Activated gamma-delta T cell treated with anti-CD3 and anti-CD28 coated beads, Interleukin-2, amount 50 U/mL, for 16 hours (primary cell): ENCODE data around the gene TEX48.

Source experiments
- DNase-seq: peaks from one replicate; pipeline ENCODE4 v3.0.0-alpha.2; 2020; ENCODE audit warnings: low read depth

TEX48 gene

DNA sequence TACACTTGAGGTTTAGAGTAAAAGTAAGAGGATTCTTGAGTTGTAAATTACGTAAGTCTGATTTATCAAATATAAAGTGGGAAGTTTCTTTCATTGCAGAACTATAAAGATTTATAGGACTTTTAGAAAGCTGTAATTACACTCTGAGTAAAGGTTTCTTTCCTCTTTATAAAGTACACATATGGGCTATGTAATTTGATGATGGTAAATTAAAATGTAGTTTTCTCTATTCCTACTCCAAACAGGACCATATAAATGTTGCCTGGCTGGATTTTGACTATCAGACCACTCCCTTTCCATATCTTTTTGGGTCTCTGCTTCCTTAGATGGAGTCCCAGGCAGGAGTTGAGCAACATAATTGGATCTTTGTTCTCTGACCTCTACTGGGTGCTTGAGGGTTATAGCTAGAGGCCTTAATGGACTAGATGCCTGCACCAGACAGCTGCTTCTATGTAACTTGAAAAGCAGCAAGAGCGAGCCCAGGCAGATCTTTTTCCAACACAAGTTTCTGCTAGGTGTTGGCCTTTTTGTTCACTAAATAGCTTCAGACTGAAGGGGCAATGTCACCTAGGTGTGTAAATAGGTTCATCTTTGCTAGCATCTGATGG lies 11.4 kb upstream of the TEX48 start:
- no peak for DNase-seq

DNA sequence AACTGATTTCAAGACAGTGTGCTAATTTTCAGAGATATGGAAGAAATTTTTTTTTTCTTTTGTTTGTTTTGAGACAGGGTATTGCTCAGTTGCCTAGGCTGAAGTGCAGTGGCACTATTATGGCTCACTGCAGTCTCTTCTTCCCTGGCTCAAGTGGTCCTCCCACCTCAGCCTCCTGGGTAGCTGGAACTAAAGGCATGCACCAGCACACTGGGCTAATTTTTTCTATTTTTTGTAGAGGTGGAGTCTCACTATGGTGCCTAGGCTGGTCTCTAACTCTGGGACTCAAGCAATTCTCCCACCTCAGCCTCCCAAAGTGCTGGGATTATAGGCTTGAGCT lies 9.9 kb upstream of the TEX48 start:
- no peak for DNase-seq

DNA sequence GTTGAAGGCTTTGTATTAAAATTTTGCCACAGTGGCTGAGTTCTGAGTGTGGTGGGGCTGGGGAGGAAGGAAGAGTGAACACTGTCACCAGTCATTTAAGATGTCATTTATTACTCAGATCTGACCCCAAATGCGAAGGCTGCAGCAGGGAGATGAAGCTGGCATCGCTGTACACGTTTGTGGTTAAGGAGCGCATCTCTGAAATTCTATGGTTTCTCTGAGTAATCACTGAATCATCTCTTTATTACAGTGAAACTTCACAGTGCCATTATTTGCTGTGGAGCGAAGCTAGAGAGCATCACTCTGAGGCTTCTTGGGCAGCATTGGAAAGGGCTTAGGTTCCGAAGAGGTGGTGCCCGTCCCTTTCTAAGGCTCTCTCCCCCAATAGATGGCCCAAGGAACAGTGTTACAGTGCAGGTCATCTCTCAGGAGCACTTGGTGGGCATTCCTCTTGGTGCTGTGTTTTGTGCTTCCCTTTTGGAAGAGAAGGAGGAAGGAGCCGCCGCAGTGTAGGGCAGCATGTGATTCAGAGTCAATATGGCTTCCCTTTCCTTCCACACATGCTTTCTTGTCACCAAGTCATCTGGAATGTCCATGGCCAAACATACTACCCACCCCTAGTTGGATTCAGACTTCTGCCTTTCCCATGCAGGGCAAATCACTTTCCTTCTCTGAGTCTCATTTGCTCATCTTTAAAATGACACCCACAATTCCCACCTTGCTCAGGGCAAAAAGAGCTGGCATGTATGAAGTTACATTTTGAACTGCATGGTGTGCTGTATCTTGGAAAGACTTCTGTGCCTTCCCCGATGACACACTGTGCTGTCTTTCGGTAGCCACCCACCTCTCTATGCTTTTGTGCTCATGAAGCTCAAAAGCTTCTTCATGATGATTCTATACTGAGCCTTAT lies 9.3 kb upstream of the TEX48 start:
- DNase-seq: peak; percentile 55

DNA sequence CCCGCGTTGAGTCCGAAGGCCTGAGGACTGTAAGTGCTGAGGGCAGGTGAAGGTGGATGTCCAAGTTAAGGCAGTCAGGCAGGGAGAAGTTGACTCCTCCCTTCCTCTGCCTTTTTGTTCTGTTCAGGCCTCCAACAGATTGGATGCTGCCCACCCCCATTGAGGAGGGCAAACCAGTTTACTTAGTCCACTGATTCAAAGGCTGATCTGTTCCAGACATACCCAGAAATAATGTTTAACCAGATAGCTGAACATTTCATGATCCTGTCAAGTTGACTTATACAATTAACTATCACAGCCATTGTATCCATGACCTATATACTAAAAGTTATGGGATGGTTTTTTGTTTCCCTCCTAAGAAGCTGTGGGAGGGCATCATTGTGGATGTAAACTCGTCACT lies 8.3 kb upstream of the TEX48 start:
- no peak for DNase-seq

DNA sequence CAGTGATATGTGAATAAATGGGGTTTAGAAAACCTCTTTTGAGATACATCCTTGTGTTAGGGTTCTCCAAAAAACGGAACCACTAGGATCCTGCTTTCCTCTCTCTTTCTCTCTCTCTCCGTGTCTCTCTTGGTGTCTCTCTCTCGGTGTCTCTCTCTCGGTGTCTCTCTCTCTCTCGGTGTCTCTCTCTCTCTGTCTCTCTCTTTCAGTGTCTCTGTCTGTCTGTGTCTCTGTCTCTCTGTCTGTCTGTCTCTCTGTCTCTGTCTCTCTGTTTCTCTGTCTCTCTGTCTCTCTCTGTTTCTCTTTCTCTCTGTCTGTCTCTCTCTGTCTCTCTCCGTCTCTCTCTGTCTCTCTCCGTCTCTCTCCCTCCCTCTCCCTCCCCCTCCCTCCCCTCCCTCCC lies 7.8 kb upstream of the TEX48 start:
- DNase-seq: no peak

DNA sequence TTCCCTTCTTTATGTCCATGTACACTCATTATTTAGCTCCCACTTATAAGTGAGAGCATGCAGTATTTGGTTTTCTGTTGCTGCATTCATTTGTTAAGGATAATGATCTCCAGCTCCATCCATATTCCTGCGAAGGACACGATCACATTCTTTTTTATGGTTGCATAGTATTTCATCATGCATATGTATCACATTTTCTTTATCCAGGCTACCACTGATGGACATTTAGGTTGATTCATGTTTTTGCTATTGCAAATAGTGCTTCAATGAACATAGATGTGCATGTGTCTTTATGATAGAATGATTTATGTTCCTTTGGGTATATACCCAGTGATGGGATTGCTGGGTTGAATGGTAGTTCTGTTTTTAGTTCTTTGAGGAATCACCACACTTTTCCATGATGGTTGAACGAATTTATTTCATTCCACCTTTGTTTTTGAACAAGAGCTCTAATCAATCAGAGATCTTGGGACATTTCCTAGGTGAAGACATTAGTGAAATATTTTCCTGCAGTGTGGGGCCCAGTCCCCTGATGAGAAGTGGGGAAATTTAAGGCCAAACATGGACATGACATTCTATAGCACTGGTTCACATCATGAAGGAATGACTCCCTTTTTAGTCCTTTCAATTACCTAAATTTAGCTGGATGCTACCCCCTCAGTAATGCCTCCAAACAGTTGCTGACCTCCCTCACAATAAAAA lies 7.1 kb upstream of the TEX48 start:
- DNase-seq: no peak

DNA sequence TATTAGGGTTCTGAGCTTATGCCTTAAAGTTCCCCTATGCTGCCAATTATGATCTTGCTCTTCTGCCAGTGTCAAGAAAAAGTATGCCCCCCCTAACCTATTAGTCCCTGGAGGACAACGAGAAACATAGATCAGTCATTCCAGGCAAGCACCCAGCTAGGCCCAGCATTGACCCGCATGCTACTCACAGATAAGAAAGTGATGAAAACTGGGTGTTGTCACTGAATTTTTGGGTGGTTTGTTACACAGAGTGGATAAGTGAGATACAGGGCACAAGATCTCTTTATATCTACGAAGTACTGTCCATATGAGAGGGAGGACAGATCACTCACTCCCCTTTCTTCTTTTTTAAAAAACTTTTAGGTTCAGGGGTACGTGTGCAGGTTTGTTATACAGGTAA lies 6.4 kb upstream of the TEX48 start:
- DNase-seq: no peak

DNA sequence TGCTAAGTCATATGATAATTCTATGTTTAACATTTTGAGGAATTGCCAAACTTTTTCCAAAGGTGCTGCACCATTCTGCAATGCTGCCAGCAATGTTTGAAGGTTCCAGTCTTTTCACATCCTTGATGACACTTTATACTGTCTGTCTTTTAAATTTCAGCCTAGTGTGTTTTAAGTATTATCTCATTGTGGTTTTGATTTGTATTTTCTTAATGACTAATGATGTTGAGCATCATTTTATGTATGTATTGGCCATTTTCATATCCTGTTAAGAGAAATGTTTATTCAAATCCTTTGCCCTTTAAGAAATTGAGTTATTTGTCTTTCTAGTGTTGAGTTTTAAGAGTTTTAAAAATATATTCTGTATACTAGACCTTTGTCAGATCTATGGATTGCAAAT lies 5.0 kb upstream of the TEX48 start:
- DNase-seq: no peak

DNA sequence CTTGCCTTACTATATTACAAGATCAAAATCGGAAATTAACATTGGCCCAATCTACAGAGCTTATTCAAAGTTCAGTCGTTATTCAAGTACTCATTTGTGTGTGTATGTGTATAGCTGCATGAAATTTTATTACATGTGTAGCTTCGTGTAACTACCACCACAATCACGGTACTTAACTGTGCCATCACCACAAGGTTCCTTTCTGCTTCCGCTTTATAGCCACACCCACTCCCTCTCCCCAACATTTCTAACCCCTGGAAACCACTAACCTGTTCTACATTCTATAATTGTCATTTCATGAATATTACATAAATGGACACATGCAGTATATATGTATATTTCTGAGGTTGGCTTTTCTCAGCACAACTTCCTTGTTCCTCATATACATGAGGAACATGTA lies 4.0 kb upstream of the TEX48 start:
- no peak for DNase-seq

DNA sequence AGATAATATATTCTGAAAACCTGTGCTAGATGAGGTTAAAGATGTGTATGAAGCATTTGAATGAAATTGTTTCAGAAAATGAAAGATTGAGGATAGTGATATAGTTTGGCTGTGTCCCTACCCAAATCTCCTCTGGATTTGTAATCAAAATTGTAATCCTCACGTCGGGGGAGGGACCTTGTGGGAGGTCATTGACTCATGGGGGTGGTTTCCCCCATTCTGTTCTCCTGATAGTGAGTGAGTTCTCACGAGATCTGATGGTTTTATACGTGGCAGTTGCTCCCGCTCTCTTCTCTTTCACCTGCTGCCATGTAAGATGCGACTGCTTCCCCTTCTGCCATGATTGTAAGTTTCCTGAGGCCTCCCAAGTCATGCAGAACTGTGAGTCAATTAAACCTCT lies 2.0 kb upstream of the TEX48 start:
- DNase-seq: no peak

DNA sequence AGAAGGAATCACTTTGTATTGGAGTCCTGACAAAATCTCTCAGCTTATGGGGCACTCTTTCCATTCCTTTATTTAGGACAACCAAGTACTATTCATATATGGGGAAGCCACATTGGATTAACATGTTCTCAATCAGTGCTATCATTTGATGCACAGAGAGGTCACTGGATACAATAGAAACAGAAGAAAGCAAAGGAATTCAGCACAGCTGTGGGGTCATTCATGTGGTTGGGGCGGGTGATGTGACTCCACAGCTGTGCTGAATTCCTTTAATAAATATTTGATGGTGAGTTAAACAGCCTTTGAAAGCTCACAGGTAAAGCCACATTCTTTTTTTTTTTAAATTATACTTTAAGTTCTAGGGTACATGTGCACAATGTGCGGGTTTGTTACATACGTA lies 854 bp upstream of the TEX48 start:
- no peak for DNase-seq

DNA sequence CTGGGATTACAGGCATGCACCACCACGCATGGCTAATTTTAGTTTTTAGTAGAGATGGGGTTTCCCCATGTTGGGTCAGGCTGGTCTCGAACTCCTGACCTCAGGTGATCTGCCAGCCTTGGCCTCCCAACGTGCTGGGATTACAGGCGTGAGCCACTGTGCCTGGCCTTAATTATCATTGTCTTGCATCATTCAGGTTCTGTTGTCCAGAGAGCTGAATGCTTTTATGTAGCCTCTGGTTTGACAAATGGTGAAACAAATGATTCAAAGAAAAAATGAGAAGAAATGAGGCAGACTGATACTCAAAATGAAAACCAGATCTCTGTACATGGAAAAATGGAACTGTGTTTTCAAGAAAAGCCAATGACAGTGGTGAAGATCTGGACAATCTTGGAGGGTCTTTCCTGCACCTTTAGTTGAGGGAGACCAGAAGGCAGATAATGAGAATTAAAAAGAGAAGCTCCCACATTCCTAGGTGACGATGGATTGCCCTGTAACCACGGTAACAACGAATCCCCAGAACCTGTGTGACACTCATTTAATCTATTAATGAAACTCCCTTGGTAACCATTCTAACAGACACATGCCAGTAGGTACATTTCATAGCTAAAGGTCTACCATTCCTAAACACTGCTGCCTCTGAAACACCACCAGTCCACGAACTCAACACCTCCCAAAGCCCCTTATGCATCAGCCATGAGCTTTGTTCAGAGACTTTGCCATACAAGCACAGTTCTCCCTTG lies 1.6 kb downstream of the TEX48 start:
- no peak for DNase-seq

DNA sequence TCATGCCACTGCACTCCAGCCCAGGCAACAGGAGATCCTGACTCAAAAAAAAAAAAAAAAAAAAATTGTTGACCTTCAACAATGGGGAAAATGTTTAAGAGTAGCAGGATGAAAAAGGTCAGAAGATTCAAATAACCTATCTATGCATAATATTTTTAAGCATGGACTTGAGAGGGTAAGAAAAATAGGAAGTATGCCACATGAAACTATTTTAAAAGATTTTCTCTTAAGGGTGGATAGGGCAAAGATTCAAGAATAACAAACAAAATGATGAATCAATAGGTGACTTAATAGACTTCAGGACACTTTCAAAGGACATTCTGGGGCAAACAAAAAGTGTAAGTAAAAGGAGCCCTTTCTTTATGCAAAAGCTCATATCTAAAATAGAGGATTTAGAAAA lies 3.2 kb downstream of the TEX48 start:
- DNase-seq: no peak

DNA sequence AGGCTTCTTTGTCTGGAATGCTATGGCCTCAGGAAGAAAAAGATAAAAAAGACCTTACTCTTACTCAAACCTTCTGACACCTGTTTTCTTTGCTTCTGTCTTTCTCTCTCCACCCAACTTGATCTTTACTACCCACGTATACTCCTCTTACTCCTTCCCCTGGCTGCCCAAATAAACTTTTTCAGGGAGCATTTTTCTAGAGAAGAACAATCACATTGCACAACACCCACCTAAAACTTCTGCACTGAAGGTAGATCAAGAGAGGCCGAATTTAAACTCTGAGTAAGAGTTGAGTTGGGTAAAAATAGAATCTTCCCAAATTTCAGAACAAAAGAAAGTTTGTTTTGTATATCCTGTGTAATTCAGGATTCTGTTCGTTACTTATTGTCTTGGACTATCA lies 3.9 kb downstream of the TEX48 start:
- DNase-seq: no peak

DNA sequence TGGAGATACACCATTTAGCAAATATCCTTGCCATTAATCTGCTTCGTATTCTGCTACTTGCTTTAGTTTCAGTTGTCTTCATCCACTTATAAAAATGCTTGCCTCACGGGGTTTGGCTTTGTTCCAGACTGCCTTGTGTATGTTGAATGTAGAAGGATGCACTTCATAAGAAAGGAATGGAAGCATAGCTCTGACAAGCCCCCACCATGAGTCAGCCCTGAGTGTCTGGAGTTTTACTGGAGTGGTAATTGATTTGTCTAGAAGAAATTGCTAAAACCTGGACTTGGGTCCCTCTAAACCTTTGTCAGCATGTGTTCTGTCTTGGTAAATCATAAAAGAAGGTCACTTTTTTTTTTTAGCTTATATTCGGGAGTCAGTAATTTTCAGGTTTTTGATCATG lies 4.6 kb downstream of the TEX48 start:
- no peak for DNase-seq

DNA sequence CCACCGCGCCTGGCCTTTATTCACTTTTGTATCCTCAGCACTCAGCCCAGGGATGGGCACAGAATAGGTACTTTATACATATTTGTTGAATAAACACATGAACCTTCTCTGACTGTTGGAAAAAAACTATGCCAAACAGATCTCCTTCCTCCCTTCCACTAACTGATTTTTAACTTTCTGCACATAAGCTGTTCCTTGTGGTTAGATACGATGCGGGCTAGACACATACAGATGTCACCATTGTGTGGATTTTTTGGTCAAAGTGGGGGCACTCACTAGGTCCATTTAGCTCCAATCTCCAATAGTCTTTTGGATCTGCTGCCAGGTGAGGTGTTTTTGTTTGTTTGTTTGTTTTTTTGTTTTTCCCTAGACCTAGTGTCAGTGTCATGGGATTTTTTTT lies 5.1 kb downstream of the TEX48 start:
- DNase-seq: no peak

DNA sequence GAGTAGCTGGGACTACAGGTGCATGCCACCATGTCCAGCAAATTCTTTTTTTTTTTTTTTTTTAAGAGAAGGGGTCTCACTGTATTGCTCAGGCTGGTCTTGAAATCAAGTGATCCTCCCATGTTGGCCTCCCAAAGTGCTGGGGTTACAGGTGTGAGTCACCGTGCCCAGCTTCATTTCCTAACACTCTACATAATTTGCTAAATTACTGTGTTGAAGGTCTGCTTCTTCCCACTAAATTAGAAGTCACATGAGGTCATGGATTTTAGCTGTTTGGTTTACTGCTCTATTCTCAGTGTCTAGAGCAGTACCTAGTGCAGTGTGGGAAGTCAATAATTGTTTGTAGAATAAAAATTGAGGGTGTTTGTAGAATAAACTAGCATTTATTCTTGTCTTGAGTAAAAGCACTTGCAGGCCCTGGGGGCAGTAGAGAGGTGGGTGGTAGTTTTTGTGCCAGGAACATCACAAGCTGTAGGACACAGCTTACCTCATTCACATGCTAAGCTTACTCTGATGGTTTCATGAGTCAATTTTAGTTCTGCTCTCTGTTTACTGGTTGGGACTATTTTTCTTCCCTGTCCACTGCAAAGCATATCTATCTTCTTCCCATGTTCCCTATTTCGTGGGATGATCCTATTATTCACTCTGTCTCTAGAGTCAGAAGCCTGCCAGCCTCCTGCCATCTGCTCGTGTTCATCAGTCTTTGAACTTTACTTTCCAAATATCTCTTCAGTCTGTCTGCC lies 7.0 kb downstream of the TEX48 start:
- no peak for DNase-seq

DNA sequence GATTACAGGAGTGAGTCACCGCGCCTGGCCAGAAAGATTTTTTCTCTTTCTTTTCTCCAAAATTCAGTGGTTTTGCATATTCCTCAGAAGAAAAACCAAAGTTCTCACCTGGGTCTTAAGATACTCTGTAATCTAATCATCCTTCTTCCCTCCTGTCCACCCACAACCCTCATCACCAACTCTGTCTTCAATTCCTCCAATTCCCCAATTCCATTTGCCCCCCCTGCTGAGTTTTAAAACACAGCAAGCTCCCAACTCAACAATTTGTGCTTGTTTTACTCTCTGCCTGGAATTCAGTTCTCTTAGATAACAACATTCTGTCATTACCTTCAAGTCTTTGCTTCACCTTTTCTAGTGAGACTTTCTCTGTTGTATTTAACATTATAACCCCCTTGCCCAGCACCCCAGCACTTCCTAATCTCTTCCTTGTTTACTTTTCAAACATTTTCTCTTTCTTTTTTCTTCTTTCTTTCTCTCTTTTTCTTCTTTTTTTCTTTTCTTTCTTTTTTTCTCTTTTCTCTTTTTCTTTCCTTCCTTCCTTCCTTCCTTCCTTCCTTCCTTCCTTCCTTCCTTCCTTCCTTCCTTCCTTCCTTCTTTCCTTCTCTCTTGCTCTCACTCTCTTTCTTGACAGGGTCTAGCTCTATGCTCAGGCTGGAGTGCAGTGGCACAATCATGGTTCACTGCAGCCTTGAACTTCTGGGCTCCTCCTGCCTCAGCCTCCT lies 7.8 kb downstream of the TEX48 start:
- no peak for DNase-seq

DNA sequence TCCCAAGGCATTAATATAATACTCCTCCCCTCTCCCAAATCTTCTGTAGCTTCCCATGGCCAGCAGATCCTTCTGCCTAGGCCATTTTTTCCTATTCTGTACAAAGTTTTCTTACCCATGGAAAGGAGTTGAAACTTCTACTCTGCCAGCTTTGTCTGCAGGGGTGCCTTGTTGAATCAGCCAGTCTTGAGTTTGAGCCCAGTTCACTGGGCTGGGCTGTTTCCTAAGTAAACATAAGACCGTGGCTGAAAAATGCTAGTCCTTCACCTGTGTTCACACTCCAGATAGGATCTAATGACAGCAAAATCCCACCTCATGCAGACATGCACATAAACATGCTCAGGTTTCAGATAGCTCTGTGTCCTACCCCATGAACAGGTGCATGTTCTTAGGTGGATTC lies 10.4 kb downstream of the TEX48 start:
- DNase-seq: no peak

DNA sequence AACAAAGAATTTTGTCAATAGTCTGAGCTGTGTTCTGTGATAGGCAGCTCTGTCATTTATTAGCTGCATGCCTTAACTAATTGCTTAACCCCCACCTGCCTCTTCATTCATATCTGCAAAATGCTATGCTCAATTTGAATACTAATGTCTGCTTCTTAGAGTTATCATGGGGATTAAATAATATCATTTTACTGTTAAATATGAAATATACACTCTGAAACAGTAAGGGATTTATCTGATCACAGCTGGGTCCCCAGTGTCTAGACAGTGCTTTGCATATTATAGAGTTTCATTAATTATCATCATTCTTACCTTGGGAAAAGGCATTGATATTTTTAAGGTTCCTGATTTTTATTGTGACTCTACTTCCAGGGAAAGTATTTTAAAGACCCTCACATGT lies 12.0 kb downstream of the TEX48 start:
- DNase-seq: no peak

DNA sequence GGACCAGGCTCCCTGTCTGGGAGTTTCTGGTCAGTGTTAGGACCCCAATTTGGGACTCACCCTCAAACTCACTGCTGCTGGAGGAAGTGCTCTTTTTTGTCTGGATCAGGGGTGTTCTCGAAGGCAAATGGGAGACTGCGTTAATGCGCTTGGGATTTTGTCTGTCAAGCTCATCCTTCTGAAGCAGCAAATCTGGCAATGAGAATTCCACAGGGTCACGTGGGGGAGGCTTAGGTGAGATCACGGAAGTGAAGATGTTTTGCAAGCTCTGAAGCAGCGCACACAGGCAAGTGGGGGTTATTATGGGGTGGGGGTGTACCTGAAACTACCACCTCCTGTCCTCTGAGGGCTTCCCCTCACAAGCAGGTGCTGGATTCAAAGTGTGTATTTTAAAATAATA lies 13.8 kb downstream of the TEX48 start:
- no peak for DNase-seq
